HUDEP-2 (cell line): Measurements from ENCODE around the gene PTDSS2.
"Not testable (repeated sequence)": the region's sequence is repeated elsewhere in the genome, so short reads cannot be mapped to it uniquely, and the experiment has no call there.

Source experiments
- DNase-seq, 76 experiments: peaks; one replicate each; lab custom pipeline; 2025; ENCODE audit not compliant: unreplicated experiment in 76 of 76; lab: John Stamatoyannopoulos, UW

Gene PTDSS2

GRCh38 chr11:413120-414081 lies 36.7 kb upstream of the PTDSS2 start:
- peak in 4 of 76 experiments; percentile 12 to 20 (median 16) for DNase-seq

GRCh38 chr11:414318-414857 lies 35.7 kb upstream of the PTDSS2 start:
- no peak for DNase-seq

GRCh38 chr11:415640-416041 lies 34.4 kb upstream of the PTDSS2 start:
- no peak for DNase-seq

GRCh38 chr11:416051-416756 lies 33.9 kb upstream of the PTDSS2 start:
- no peak for DNase-seq

GRCh38 chr11:416757-417621 lies 33.1 kb upstream of the PTDSS2 start:
- peak in 4 of 76 experiments; percentile 11 to 22 (median 16) for DNase-seq

- no peak for DNase-seq
Observed at GRCh38 chr11:417652-418342, 32.3 kb upstream of the PTDSS2 start.

GRCh38 chr11:418343-419247 lies 31.5 kb upstream of the PTDSS2 start:
- no peak for DNase-seq

GRCh38 chr11:419248-420005 lies 30.7 kb upstream of the PTDSS2 start:
- no peak for DNase-seq

GRCh38 chr11:420054-420910 lies 29.8 kb upstream of the PTDSS2 start:
- no peak for DNase-seq

GRCh38 chr11:420911-421321 lies 29.2 kb upstream of the PTDSS2 start:
- no peak for DNase-seq

- peak in 15 of 76 experiments; percentile 9 to 61 (median 28) for DNase-seq
Observed at GRCh38 chr11:422249-422656, 27.8 kb upstream of the PTDSS2 start.

GRCh38 chr11:424232-424631 lies 25.8 kb upstream of the PTDSS2 start:
- no peak for DNase-seq

GRCh38 chr11:424766-425165 lies 25.3 kb upstream of the PTDSS2 start:
- DNase-seq, result not testable (repeated sequence)

GRCh38 chr11:425301-425700 lies 24.8 kb upstream of the PTDSS2 start:
- DNase-seq, result no peak

GRCh38 chr11:426851-427250 lies 23.2 kb upstream of the PTDSS2 start:
- no peak for DNase-seq

- DNase-seq, result no peak
Observed at GRCh38 chr11:428295-428694, 21.8 kb upstream of the PTDSS2 start.

GRCh38 chr11:429391-429790 lies 20.7 kb upstream of the PTDSS2 start:
- DNase-seq, result no peak
